Stimulated activated CD4-positive, alpha-beta T cell treated with anti-CD3 and anti-CD28 coated beads, Interleukin-2, amount 100 ng/mL, for 48 hours (primary cell): ENCODE results near the gene SLC22A23.

Experiments used
- DNase-seq, 2 donors: peaks; one replicate each; pipeline ENCODE4 v3.0.0-alpha.2; 2020

Gene SLC22A23

DNA sequence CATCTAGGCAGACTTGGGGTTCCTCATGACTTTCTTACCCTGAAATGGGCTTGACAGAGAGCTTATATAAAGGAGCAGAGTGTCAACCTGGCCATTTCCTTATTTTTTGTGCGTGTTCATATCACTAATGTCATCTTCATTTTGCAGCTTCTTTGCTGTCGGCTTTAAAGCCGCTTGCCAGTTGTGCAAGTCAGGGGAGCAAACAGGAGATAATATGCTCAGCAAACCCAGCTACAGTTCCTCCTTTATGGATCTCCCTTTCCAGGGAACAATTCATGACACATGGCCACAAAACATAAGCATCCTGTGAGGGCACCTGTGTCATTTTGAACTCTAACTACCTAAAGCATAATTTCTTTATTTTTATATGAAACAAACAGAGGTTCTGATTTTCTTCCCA lies 222.9 kb downstream of the SLC22A23 start:
- DNase-seq: no peak

- no peak for DNase-seq
Measured at GRCh38 chr6:3233321-3233720, 223.5 kb downstream of the SLC22A23 start.

DNA sequence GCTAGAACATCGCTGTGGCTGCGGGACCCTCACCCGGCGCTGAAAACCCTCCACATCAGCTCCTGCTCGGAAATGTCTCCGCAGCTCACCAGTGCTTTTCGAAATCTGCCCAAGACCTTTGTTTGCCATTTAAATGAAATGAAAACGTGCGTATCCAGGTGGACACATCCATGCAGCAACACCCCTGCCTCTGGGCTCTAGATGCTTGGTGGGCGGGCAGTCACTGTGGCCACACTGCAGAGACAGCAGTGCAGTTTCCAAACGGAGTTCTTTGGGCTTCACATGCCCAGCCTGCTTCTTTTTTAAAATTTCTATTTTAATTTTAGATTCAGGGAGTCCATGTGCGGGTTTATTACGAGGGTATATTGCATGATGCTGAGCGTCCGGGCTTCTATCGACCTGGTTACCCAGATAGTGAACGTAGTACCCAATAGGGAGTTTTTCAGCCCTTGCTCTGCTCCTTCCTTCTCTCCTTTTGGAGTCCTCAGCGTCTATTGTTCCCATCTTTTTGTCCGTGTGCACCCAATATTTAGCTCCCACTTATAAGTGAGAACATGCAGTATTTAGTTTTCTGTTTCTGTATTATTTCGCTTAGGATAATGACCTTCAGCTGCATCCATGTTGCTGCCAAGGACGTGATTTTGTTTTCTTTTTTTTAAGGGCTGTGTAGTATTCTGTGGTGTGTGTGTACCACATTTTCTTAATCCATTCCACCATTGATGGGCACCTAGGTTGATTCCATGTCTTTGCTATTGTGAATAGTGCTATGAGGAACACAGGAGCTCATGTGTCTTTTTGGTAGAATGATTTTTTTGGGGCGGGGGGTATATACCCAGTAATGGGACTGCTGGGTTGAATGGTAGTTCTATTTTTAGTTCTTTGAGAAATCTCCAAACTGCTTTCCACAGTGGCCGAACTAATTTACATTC lies 224.6 kb downstream of the SLC22A23 start:
- DNase-seq: no peak

- DNase-seq: no peak
Measured at GRCh38 chr6:3231247-3232016, 225.4 kb downstream of the SLC22A23 start.

DNA sequence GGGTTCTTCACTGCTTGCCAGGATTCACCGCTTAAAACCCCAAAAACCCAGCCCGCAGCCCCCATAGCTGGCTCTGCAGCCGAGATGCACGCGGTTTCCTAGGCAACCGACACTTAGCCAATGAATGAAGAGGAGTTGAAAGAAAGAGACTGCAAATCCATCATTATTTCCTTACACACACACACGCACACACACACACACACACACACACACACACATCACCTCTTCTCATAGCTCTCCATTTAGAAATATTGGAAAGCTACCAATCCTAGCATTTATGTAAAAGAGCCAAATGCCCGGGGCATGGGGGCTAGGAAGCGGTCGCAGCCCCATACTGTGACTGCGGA lies 226.0 kb downstream of the SLC22A23 start:
- DNase-seq: no peak

GRCh38 chr6:3230256-3230882 lies 226.5 kb downstream of the SLC22A23 start:
- no peak for DNase-seq

DNA sequence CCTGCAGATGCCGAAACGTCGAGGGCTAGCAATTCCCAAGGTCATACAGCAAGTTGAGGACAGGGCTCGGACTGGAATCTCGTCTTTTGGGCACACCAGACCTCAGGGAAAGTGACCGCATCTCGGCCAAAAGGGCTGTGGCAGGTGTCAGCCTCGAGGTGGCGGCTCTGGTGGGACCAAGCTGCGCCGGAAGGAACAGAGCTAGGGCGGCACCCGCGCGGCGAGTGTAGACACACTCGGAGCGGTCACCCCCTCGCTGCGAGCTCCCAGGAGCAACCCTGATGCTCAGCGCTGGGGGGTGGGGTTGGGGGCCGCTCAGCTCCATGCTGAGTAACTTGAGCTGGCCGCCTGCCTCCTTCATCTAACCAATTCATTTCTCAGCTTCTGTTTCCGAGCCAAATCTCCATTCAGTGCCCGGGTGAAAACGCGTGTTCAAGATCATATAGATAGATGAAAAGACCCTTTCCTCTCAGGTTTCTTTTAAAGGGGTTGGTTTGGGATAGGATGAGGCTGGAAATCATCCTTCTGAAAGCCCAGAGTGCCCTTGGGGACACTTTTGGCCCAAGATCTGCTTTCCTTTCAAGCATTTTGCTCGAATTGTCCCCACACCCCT lies 227.2 kb downstream of the SLC22A23 start:
- DNase-seq: peak in 1 of 2 donors; percentile 33

DNA sequence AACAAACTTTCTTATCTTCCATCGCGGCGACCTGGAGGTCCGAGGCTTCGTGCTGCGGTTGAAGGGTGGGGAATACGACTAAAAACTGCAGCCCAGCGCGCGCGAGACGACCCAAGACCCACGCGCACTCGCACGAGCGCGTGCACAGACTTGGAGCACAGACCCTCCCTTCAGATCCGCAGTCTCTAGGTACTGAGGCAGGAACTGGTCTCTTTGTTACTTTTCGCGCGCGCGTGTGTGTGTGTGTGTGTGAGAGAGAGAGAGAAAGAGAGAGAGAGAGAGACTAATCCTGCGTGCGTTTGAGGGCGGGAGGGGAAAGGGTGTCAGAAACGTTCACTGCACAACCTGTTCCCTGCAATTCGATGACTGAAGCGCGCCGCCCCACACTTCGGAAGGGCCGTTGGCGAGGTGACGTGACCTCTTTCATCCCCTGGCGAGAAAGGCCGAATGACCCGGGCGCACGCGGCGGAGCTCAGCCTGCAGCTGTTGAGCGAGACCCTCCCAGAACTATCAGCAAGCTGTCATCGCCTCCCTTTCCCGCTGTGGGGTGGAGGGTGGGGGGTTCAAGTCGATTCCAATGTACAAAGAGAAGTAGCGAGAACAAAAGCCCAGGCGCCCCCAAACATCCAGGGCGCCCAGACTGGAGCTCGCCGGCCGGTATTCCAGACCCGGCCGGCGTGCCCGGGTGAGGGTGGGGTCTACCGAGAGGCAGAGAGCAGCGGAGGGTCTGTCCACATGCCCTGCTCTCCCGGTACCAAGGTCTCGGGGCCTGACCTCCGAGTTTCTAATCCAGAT lies 227.9 kb downstream of the SLC22A23 start:
- DNase-seq: no peak

- DNase-seq: no peak
Measured at GRCh38 chr6:3228046-3228671, 228.7 kb downstream of the SLC22A23 start.

GRCh38 chr6:3227363-3228045 lies 229.3 kb downstream of the SLC22A23 start, which contains the start of gene TUBB2B:
Gene TUBB2B, minus strand, starts transcription at chr6:3227653. Its CDS starts 110 bp downstream, at chr6:3227543.
- DNase-seq: no peak

DNA sequence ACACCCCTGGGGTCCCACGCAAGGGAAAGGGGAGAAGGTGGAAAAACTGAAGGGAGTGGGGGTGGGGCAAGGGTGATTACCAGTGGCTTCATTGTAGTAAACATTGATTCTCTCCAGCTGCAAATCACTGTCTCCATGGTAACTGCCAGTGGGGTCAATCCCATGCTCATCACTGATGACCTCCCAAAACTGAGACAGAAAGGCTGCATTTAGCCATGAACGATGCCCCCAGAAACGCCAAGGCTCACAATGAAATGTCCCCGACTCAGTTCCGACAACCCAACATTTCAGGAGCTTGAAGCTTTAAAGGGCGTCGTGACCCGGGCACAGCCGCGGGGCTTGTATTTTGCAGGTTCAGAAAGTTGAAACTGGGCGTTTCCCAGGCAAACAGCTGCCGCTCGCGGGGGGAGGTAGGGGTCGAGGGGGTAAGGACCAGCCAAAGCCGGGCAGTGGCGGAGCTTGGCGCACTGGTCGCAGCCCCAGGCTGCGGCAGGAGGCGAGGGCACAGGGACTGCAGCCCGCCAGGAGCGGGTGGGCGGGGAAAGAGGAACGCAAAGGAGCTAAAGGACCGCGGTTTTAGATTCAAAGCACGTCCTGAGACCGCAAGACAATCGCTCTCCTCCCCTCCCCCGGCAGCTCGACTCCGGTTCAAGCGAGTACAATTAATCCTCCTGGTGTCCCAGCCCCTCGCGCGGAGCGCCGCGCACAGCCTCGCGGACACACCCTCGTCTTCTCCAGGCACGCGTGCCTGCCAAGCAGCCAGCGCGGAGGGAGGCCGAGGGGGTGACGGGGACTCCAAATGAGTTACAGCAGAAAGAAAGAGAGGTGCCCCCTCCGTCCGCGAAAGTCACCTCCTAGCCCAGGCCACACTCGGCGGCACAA lies 230.1 kb downstream of the SLC22A23 start:
- no peak for DNase-seq

- DNase-seq: no peak
Measured at GRCh38 chr6:3226042-3226441, 230.8 kb downstream of the SLC22A23 start.

DNA sequence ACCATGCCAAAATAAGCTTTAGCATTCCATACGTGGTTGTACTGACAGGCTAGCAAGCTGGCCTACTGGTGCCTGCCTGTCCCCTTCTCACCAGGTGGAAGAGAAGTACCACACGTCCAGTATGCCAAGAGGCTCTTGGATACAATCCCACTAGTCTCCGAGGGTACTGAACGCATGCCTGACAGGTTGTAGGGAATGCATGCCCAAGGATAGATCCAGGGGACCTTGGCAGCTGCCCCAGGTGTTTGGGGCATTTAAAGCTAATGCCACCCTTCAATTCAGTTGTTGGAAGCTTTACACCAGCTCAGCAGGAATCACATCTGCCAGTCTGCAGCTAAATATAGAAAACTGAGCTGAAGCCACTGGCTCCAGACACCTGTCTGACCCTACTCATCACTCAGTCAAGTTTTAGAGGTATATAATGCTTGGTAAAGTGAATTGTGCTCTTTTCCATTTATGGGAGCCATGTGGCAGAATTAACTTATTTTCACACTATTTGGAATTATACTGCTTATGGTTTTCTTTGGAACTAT lies 234.3 kb downstream of the SLC22A23 start:
- no peak for DNase-seq

- DNase-seq: no peak
Measured at GRCh38 chr6:3221578-3221977, 235.3 kb downstream of the SLC22A23 start.

DNA sequence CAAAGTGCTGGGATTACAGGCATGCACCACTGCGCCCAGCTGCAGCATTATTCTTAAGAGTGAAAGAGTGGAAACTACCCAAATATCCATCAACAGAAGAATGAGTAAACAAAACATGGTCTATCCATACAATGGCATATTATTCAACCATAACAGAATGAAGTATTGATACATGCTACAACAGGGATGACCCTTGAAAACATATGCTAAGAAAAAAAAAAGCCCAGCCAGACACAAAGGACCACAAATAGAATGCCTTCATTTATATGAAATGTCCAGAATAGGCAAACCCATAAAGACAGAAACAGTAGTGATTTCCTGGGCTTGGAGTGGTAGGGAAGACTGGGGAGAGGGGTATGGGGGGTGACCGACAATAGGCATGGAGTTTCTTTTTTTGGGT lies 236.5 kb downstream of the SLC22A23 start:
- no peak for DNase-seq
